ENCODE measurements around the gene PIGP. TPM values are rescaled to one million over a fixed set of nuclear protein-coding genes. Genes with fewer than 3 reads are reported as not detected.
"Not testable (repeated sequence)": the region's sequence is repeated elsewhere in the genome, so short reads cannot be mapped to it uniquely, and the experiment has no call there.

PIGP gene
- polyA plus RNA-seq, 1 donor: 28.9 TPM

DNA sequence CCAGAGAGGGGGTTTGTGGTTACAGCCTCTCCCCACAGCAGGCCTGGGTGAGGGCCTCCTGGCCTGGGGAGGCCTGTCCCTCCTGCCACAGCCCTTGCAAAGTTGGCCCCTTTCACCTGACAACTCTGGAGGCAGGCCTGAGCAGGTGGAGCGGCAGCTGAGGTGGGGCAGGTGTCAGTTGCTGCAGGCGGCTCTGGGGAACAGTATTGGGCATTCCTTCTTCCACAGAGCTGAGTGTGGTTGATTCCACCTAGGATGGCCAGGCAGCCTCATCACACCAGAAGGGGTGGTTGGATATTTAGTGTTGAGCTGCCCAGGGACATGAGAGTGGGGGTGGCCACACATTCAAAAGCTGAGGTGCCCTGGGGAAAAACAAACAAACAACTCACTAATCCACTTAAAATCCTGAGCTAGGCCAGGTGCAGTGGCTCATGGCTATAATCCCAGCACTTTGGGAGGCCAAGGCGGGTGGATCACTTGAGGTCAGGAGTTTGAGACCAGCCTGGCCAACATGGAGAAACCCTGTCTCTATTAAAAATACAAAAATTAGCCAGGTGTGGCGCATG is 31.1 kb downstream of the PIGP start:
- no peak for DNase-seq

DNA sequence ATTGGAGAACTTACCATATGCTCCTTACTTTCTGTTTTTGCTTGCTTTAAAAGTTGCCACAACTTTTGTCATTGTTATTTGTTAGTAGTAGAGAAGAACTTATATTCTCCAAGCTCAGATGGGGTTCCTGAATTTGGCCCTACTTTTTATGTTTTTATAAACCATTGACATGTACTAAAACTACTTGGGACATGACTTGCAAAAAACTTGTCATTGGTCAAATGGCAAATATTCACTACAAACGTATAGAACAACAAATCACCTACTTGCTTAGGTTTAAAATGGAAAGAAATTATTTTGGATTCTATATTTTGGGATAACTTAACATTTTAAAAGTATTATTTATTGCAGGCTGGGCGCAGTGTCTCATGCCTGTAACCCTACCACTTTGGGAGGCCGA is 32.7 kb downstream of the PIGP start:
- DNase-seq: no peak

DNA sequence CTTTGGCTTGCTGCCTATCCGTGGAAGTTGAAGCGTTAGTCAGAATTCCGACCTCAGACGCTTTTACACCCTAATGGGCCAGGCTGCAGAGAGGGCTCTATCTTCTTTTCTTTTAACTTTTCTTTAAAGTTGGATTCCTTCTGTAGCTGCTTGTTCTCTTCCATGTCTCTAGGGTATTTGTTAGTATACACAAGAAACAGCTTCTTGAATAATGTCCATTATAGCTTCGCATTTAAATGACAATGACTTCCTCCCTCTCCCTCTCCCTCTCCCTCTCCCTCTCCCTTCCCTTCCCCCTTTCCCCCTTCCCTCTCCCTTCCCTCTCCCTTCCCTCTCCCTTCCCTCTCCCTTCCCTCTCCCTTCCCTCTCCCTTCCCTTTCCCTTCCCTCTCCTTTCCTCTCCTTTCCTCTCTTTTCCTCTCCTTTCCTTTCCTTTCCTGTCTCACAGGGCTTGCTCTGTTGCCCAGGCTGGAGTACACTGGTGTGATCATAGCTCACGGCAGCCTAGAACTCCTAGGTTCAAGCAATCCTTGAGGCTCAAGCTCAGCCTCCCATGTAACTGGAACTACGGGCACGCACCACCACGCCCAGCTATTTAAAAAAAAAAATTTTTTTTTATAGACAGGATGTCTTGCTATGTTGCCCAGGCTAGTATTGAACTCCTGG is 33.3 kb downstream of the PIGP start:
- DNase-seq: no peak

DNA sequence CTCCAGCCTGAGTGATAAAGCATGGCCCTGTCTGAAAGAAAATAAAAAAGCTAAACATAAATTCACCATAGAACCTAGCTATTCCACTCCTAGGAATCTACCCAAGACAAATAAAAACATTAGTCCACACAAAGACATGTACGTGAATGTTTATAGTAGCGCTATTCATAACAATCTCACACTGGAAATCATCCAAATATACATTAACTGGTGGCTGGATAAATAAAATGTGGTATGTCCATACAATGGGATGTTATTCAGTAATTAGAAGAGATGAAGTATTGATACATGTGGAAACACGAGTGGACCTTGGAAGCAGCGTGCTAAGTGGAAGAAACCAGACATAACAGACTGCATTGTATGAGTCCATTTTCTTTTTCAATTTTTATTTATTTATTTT is 36.7 kb downstream of the PIGP start:
- DNase-seq: no peak

DNA sequence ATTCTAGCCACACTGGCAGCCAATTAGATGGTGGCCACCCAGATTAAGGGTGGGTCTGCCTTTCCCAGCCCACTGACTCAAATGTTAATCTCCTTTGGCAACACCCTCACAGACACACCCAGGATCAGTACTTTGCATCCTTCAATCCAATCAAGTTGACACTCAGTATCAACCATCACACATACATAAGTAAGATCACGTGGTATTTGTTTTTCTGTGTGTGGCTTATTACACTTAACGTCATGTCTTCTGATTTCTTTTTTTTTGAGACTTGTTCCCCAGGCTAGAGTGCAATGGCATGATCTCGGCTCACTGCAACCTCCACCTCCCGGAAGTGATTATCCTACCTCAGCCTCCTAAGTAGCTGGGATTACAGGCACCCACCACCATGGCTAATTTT is 38.5 kb downstream of the PIGP start:
- not testable (repeated sequence) for DNase-seq

DNA sequence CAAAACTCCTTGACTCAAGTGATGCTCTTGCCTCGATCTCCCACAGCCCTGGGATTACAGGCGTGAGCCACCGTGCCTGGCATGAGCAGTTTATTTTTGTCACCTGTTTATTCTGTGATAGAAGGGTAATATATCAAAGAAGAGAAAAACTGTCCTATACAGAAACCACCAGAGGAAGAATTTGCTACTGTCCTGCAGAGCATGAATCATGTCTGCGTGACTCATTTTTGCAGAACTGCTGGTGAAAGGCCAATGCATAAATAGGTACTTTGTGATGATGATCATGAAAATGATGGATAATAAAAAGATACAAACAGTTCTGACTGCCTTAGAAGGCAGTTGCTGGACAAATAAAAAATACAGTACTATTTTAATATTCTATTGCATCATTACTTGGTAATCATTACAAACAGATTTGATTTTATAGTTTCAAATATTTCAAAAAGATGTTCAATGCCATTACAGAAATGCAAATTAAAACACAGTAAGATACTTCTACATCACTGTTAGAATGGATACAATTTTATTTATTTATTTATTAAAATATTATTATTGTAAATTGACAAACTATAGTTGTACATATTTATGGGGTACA is 39.9 kb downstream of the PIGP start:
- DNase-seq: no peak

DNA sequence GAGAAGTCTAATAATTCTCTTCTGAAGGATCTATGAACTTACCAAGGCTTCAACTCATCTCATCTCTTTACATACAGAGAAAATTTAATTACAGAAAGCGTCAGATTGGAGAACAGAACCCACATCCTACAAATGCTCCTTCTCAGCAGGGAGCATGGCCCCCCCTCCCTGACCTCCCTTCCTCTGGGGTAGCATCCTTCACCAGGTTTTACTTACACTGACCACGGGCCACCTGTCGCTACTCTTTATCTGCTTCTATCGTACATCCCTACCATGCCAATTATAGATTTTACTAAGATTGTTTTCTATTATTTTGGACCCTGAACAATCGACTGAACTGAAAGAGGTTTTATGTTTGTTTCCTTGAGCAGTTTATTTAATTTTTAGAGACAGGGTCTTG is 40.6 kb downstream of the PIGP start:
- DNase-seq: no peak

DNA sequence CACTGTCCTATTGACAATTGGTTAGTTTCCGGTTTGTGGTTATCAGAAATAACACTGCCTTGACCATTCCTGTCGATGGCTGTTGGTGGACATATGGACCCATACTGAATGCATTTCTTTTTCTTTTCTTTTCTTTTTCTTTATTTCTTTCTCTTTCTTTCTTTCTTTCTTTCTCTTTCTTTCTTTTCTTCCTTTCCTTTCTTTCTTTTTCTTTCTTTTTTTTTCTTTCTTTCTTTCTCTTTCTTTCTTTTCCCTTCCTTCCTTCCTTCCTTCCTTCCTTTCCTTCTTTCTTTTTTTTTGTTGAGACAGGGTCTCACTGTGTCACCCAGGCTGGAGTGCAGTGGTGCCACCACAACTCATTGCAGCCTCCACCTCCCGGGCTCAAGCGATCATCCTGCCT is 42.0 kb downstream of the PIGP start:
- DNase-seq: no peak

DNA sequence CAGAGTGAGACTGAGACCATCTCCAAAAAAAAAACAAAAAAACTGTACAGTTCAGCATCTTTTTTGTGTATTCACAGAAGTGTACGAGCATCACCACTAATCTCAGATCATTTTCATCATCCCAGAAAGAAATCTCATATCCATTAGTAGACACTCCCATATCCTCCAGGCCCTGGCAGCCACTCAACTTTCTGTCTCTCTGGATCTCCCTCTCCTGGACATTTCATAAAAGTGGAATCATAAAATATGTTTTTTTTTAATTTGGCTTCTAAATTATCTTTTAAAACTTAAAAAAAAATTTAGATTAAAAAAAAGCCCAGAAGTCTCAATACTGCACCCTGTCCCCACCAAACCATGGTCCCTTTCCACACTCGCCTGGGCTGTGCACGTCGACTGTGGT is 44.3 kb downstream of the PIGP start:
- DNase-seq: no peak

DNA sequence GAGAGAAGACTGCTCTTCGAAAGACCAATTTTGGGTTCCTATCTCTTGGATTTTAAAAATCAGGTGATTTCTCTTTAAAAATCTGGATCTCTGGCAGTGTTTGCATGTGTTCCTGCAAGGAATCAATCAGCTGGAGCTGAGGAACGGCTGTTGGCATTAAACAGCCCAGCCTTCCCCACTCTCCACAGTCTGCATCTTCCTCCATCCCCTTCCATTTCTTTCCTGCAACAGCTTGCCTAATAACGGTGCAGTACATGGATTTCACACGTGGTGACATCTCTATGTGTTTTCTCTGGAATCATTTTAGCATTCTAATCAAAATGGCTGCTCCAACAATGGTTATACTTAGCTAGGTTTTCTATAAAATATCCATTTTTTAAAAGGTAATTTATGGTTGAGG is 46.4 kb downstream of the PIGP start:
- DNase-seq: no peak

DNA sequence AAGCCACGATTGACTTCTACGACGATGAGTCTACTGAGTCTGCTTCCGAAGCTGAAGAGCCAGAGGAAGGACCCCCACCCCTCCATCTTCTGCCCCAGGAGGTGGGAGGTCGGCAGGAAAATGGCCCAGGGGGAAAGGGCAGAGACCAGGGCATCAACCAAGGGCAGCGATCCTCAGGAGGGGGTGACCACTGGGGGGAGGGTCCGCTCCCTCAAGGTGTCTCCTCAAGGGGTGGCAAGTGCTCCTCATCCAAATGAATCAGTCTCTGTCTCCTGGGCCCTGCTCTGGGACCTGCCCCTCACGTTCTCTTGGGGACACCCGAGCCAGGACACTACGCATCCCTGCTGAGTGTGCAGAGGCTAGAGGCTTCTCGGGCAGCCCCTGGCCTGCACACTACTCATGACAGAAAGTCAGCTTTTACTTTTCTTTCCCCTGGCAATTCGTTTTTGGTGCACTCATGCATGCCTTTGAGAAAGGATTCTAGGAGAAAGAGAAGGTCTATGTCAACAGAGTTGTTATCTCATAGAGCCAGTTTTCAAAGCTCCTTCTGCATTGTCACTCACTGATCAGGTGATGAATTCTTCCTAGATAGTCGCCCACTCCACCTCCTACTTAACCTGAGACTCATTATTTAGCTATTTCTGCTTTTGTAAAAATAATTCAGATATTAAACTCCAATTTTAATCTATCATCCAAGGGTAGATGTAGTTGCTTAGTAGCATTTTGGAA is 54.8 kb downstream of the PIGP start:
- no peak for DNase-seq

Other genes with a start within 250 kb of the PIGP start
- gene HLCS, start 106.4 kb downstream of the PIGP start, polyA plus RNA-seq (ENCODE audit: insufficient read length): 12.8 TPM
- 0.17 TPM for gene RIPPLY3, start 66.4 kb downstream of the PIGP start, polyA plus RNA-seq (ENCODE audit: insufficient read length)
- 107 TPM for gene TTC3, start 183 bp upstream of the PIGP start, polyA plus RNA-seq (ENCODE audit: insufficient read length)
- gene VPS26C, start 194.3 kb upstream of the PIGP start, polyA plus RNA-seq (ENCODE audit: insufficient read length): 33.6 TPM